OCI-LY7 (cell line): ENCODE results near the gene PSTK. TPM values are rescaled to one million over a fixed set of nuclear protein-coding genes. Genes with fewer than 3 reads are reported as not detected.

Experiments used
- BruUV-seq: library from RNA; stranded (reverse); fragments of 400-500 nt; replicated peaks from 2 replicates; lab custom pipeline; 2021; lab: Mats Ljungman, UMichigan
- CTCF ChIA-PET: fragments of 300-600 bp; sonication (Branson Sonifier 250); formaldehyde crosslinking; loops from one replicate; lab custom pipeline; 2022; ENCODE audit warnings: antibody characterized with exemption; ENCODE audit not compliant: unreplicated experiment; lab: Charles Lee
- POLR2A ChIA-PET: fragments of 300-600 bp; sonication (Branson Sonifier 250); formaldehyde crosslinking; loops from one replicate; lab custom pipeline; 2022; ENCODE audit warnings: antibody characterized with exemption; lab: Charles Lee
- DNase-seq: peaks from one replicate; pipeline ENCODE4 v3.0.0-alpha.2; 2015; ENCODE audit warnings: low spot score
- H2AFZ ChIP-seq: fragments of 200-600 bp; sonication (generic), shearing (Covaris generic); 2 replicates; pipeline ENCODE4 v1.6.1; 2014; ENCODE audit warnings: mild to moderate bottlenecking, antibody characterized with exemption, low read length, moderate library complexity
- H3K27ac ChIP-seq: fragments of 200-600 bp; sonication (generic); 2 replicates; pipeline ENCODE4 v1.5.1; 2014; ENCODE audit warnings: mixed run types, low read depth, mild to moderate bottlenecking, moderate library complexity, low read length, inconsistent platforms; ENCODE audit not compliant: poor library complexity, severe bottlenecking
- H3K36me3 ChIP-seq: fragments of 200-600 bp; sonication (generic); 2 replicates; pipeline ENCODE4 v1.6.1; 2014; ENCODE audit warnings: mild to moderate bottlenecking, antibody characterized with exemption, low read length, moderate library complexity, mixed read lengths; ENCODE audit not compliant: insufficient read depth
- H3K4me1 ChIP-seq: fragments of 200-600 bp; sonication (generic); 2 replicates; pipeline ENCODE4 v1.5.1; 2014; ENCODE audit warnings: mild to moderate bottlenecking, low read length; ENCODE audit not compliant: insufficient read depth, poor library complexity, severe bottlenecking
- H3K4me2 ChIP-seq: fragments of 200-600 bp; sonication (generic); 2 replicates; pipeline ENCODE4 v1.6.1; 2014; ENCODE audit warnings: mild to moderate bottlenecking, low read length
- H3K4me3 ChIP-seq: fragments of 200-600 bp; sonication (generic); 2 replicates; pipeline ENCODE4 v1.5.1; 2014; ENCODE audit warnings: mild to moderate bottlenecking, low read depth, low read length; ENCODE audit not compliant: poor library complexity, severe bottlenecking
- H3K79me2 ChIP-seq: fragments of 200-600 bp; sonication (generic); 2 replicates; pipeline ENCODE4 v1.6.1; 2016; ENCODE audit warnings: low read depth, mild to moderate bottlenecking, low read length, moderate library complexity, mixed read lengths; ENCODE audit not compliant: insufficient read depth
- H3K9me2 ChIP-seq: fragments of 200-600 bp; sonication (generic); 2 replicates; pipeline ENCODE4 v1.6.1; 2016; ENCODE audit warnings: mild to moderate bottlenecking, low read length, mixed read lengths; ENCODE audit not compliant: insufficient read depth
- H3K9me3 ChIP-seq: fragments of 200-600 bp; sonication (generic); 2 replicates; pipeline ENCODE4 v1.6.1; 2014; ENCODE audit warnings: mild to moderate bottlenecking, mixed run types, low read length, mixed read lengths
- H4K20me1 ChIP-seq: fragments of 200-600 bp; sonication (generic); 2 replicates; pipeline ENCODE4 v1.6.1; 2014; ENCODE audit warnings: mild to moderate bottlenecking, antibody characterized with exemption, low read length, moderate library complexity, mixed read lengths; ENCODE audit not compliant: insufficient read depth
- EZH2phosphoT487 ChIP-seq: fragments of 200-600 bp; sonication (generic); IDR thresholded peaks from 2 replicates; pipeline ENCODE4 v1.6.1; 2018; ENCODE audit warnings: low read depth, borderline replicate concordance, mild to moderate bottlenecking, mixed run types, antibody characterized with exemption, low read length, moderate library complexity, mixed read lengths
- intact Hi-C: fragments of 100-400 bp; cut with micrococcal nuclease; formaldehyde crosslinking; loops from one replicate; pipeline ENCODE4 v1.10.0; 2022; ENCODE audit not compliant: unreplicated experiment
- total RNA-seq, 2 experiments: library from RNA; depleted of rRNA in 1 of 2; stranded (reverse); fragments of >200 nt in 1 of 2; shearing (Covaris generic) in 1 of 2; gene quantifications; 2 replicates each; pipeline ENCODE4 v1.2.3, GENCODE V29; 2014 to 2022
- TF ChIP-seq, protein P1 (sequence below): fragments of 200-600 bp; sonication (generic); conservative IDR thresholded peaks from 2 replicates; pipeline ENCODE4 v1.5.1; 2014; ENCODE audit warnings: mild to moderate bottlenecking, antibody characterized with exemption, low read length, moderate library complexity, mixed read lengths

PSTK gene
- total RNA-seq, 2 experiments from 2014 or later: 4.9 to 8.9 TPM

DNA sequence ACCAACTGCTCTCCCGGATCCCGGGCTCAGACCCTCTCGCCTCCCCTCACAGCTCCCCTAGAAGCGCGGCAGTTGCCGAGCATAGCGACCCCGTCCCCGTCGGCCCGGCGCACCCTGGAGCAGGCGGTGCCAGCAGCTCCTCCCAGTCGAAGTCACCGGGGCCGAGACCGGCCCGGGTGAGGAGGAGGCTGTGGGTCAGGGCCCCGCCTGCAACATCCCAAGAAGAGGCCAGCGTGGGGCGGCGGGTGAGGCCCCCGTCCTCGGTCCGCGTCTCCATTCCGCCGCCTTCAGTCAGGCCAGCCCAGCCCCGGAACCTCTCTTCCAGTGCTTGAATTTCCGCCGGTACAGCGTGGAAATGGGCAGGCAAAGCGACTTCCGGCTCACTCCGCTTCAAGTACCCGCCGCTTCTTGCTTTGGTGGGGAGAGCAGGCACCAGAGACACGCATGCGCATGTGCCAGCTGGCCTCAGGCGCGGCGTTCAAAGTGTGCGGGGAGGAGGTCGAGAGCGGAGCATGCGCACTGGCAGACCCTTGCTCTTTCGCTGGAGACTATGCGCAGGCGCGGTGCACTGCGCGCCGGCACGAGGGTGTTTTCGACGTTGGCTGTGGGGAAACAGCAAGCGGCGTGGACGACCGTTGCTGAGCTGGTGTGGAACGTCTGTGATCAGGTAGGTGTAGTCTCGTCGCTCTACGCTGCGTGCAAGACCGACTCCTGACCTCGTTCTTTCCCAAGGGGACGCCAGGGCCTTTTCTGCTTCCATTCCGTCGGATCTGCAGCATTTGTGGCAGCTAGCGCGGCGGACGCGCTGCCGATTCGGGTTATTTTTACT is 26.1 kb upstream of the PSTK start, which contains the start of gene C10orf88:
TSS of gene C10orf88 (minus strand) at position 326 of the 829 bp plus-strand sequence. CDS start at position 277, 49 bp downstream.
- Histone ChIP-seq H3K36me3 (peaks cover 13% of the 10 kb centered on the region), H3K9me3 (no peaks in the 10 kb centered on the region), H2AFZ (peak within 1 kb of the TSS; percentile 87), H3K9me2 (peaks cover 3% of the 10 kb centered on the region; the same call in 1 of the 2 replicates), H3K4me2 (peak within 1 kb of the TSS; percentile 99), H3K79me2 (no peaks in the 10 kb centered on the region), H3K27ac (peak within 1 kb of the TSS; percentile 48), H4K20me1 (no peaks in the 10 kb centered on the region), H3K4me1 (peaks cover 11% of the 10 kb centered on the region), H3K4me3 (peak within 1 kb of the TSS; percentile 90)
- DNase-seq: peak; percentile 95
- POLR2A ChIA-PET: interaction anchor here (0.6 to 1.7 kb wide), 5 partner anchors 27 to 830 kb away, joined by 3 to 7 read pairs (median 5); partner anchors contain the start of gene PSTK
- no peak for TF ChIP-seq EZH2phosphoT487
- TF ChIP-seq, protein P1, sequence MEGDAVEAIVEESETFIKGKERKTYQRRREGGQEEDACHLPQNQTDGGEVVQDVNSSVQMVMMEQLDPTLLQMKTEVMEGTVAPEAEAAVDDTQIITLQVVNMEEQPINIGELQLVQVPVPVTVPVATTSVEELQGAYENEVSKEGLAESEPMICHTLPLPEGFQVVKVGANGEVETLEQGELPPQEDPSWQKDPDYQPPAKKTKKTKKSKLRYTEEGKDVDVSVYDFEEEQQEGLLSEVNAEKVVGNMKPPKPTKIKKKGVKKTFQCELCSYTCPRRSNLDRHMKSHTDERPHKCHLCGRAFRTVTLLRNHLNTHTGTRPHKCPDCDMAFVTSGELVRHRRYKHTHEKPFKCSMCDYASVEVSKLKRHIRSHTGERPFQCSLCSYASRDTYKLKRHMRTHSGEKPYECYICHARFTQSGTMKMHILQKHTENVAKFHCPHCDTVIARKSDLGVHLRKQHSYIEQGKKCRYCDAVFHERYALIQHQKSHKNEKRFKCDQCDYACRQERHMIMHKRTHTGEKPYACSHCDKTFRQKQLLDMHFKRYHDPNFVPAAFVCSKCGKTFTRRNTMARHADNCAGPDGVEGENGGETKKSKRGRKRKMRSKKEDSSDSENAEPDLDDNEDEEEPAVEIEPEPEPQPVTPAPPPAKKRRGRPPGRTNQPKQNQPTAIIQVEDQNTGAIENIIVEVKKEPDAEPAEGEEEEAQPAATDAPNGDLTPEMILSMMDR: no peak
- intact Hi-C loops: loop anchor here (1.0 to 2.0 kb wide), 3 partner anchors 26 to 75 kb away; partner anchors contain the start of genes ACADSB, FAM24B, IKZF5 and PSTK
- no TSS peak for BruUV-seq
- CTCF ChIA-PET: no interaction called here

GRCh38 chr10:122954731-122955050 is 25.5 kb upstream of the PSTK start:
- no peak for DNase-seq
- Histone ChIP-seq H3K4me2 (peak overlapping the region; percentile 99), H3K9me2 (peaks cover 3% of the 10 kb centered on the region; the same call in 1 of the 2 replicates), H3K4me3 (peak overlapping the region; percentile 90), H3K36me3 (peaks cover 8% of the 10 kb centered on the region), H3K79me2 (no peaks in the 10 kb centered on the region), H3K4me1 (peaks cover 11% of the 10 kb centered on the region), H2AFZ (peak overlapping the region; percentile 87), H3K27ac (no peak overlapping the region), H3K9me3 (no peaks in the 10 kb centered on the region), H4K20me1 (no peaks in the 10 kb centered on the region)
- intact Hi-C loops: loop anchor here (1.0 to 2.0 kb wide), 2 partner anchors 26 to 54 kb away; partner anchors contain the start of genes ACADSB, IKZF5 and PSTK
- POLR2A ChIA-PET: interaction anchor here (0.6 to 1.7 kb wide), 2 partner anchors 26 to 60 kb away, joined by 3 to 7 read pairs; partner anchors contain the start of gene PSTK
- CTCF ChIA-PET: no interaction called here
- TF ChIP-seq, protein P1: no peak
- no peak for TF ChIP-seq EZH2phosphoT487
- no TSS peak for BruUV-seq
